Measurements from ENCODE around the gene MAST4.

GRCh38 chr5:66546541-66546940 is 49.7 kb upstream of the MAST4 start:
- TF ChIP-seq CTCF (conservative IDR thresholded peaks at IDR 0.05; ENCODE audit: low read depth, low read length) (no peak), RCOR1 (IDR thresholded peaks at IDR 0.05; ENCODE audit: insufficient replicate concordance, low read length) (no peak), CEBPB (IDR thresholded peaks at IDR 0.05; ENCODE audit: low read depth, low read length) (no peak)

All from IMR-90 (cell line).